ENCODE measurements around the gene LRP1B. TPM values are rescaled to one million over a fixed set of nuclear protein-coding genes. Genes with fewer than 3 reads are reported as not detected.

The LRP1B gene
- total and polyA plus RNA-seq, 2 donors (not counting 1 experiment from before 2014, with no cell fraction given), result not detected

- TF ChIP-seq EZH2 (IDR thresholded peaks at IDR 0.05; ENCODE audit: borderline replicate concordance, insufficient read depth, low read depth, low read length, poor library complexity, severe bottlenecking), result no peak
- TF ChIP-seq CTCF (IDR thresholded peaks at IDR 0.05), result no peak
- Histone ChIP-seq H3K4me1 (ENCODE audit: control insufficient read depth in 2 of 2, insufficient read depth in 2 of 2, low read length in 2 of 2) (no peaks in the 10 kb centered on the region), H3K27ac (ENCODE audit: low read length in 2 of 2) (no peak overlapping the region), H3K9me3 (ENCODE audit: control extremely low read depth in 1 of 3, control insufficient read depth in 2 of 3, insufficient read depth in 1 of 3, low read length in 2 of 3) (no peaks in the 10 kb centered on the region), H3K4me2 (replicated peaks; ENCODE audit: low read depth, low read length, poor library complexity, severe bottlenecking) (no peak overlapping the region), H2AFZ (ENCODE audit: insufficient read depth, low read depth, low read length, poor library complexity, severe bottlenecking) (no peak overlapping the region), H4K20me1 (ENCODE audit: control insufficient read depth, insufficient read depth, low read length, poor library complexity, severe bottlenecking) (no peaks in the 10 kb centered on the region), H3K27me3 (replicated peaks in 1 of 4; ENCODE audit: control extremely low read depth in 1 of 4, control insufficient read depth in 3 of 4, insufficient read depth in 4 of 4, low read length in 3 of 4) (no peaks in the 10 kb centered on the region), H3K4me3 (ENCODE audit: control extremely low read depth in 1 of 5, extremely low read depth in 1 of 5, insufficient read depth in 1 of 5, low read depth in 2 of 5, low read length in 4 of 5) (no peak overlapping the region), H3K9ac (ENCODE audit: low read length) (no peak overlapping the region), H3K36me3 (replicated peaks in 1 of 2; ENCODE audit: control extremely low read depth in 1 of 2, control insufficient read depth in 1 of 2, extremely low read depth in 1 of 2, insufficient read depth in 2 of 2, low read length in 1 of 2) (no peaks in the 10 kb centered on the region), H3K79me2 (ENCODE audit: control insufficient read depth, insufficient read depth, low read length) (no peaks in the 10 kb centered on the region)
- Mint-ChIP-seq H3K9me3 (ENCODE audit: insufficient read depth) (no peaks in the 10 kb centered on the region), H3K4me3 (no peak overlapping the region), H3K27me3 (no peaks in the 10 kb centered on the region), H3K4me1 (no peaks in the 10 kb centered on the region), H3K27ac (no peak overlapping the region)
- intact Hi-C loops (cut with micrococcal nuclease), result no loop called here
- ATAC-seq (ENCODE audit: low read depth), result no peak
- ChIA-PET POLR2A (no interaction called here), CTCF (no interaction called here)
- WGBS (ENCODE audit: insufficient coverage), result no CpG with 5 or more reads among the region's 5 CpGs
- no peak for DNase-seq
Measured at GRCh38 chr2:141942006-141942789, 188.6 kb downstream of the LRP1B start.

GRCh38 chr2:141941210-141941714 lies 189.6 kb downstream of the LRP1B start:
- no peak overlapping the region for H3K27ac Mint-ChIP-seq
- DNase-seq (no peak), ATAC-seq (ENCODE audit: low read depth) (no peak)
- H3K4me1 Mint-ChIP-seq, result no peaks in the 10 kb centered on the region
- Histone ChIP-seq H3K9me3 (ENCODE audit: control extremely low read depth in 1 of 3, control insufficient read depth in 2 of 3, insufficient read depth in 1 of 3, low read length in 2 of 3) (no peaks in the 10 kb centered on the region), H3K27me3 (replicated peaks in 1 of 4; ENCODE audit: control extremely low read depth in 1 of 4, control insufficient read depth in 3 of 4, insufficient read depth in 4 of 4, low read length in 3 of 4) (no peaks in the 10 kb centered on the region), H3K36me3 (replicated peaks in 1 of 2; ENCODE audit: control extremely low read depth in 1 of 2, control insufficient read depth in 1 of 2, extremely low read depth in 1 of 2, insufficient read depth in 2 of 2, low read length in 1 of 2) (no peaks in the 10 kb centered on the region), H3K4me1 (ENCODE audit: control insufficient read depth in 2 of 2, insufficient read depth in 2 of 2, low read length in 2 of 2) (no peaks in the 10 kb centered on the region), H3K4me3 (ENCODE audit: control extremely low read depth in 1 of 5, extremely low read depth in 1 of 5, insufficient read depth in 1 of 5, low read depth in 2 of 5, low read length in 4 of 5) (no peak overlapping the region), H3K9ac (ENCODE audit: low read length) (no peak overlapping the region), H2AFZ (ENCODE audit: insufficient read depth, low read depth, low read length, poor library complexity, severe bottlenecking) (no peak overlapping the region), H3K27ac (ENCODE audit: low read length in 2 of 2) (no peak overlapping the region), H3K4me2 (replicated peaks; ENCODE audit: low read depth, low read length, poor library complexity, severe bottlenecking) (no peak overlapping the region), H3K79me2 (ENCODE audit: control insufficient read depth, insufficient read depth, low read length) (no peaks in the 10 kb centered on the region), H4K20me1 (ENCODE audit: control insufficient read depth, insufficient read depth, low read length, poor library complexity, severe bottlenecking) (no peaks in the 10 kb centered on the region)
- ChIA-PET CTCF (no interaction called here), POLR2A (no interaction called here)
- 63% methylated on average over 1 of the region's 1 CpG for WGBS (ENCODE audit: insufficient coverage)
- intact Hi-C loops (cut with micrococcal nuclease), result no loop called here
- no peak for TF ChIP-seq CTCF (IDR thresholded peaks at IDR 0.05)
- TF ChIP-seq EZH2 (IDR thresholded peaks at IDR 0.05; ENCODE audit: borderline replicate concordance, insufficient read depth, low read depth, low read length, poor library complexity, severe bottlenecking), result no peak
- H3K27me3 Mint-ChIP-seq, result no peaks in the 10 kb centered on the region
- H3K4me3 Mint-ChIP-seq, result no peak overlapping the region
- no peaks in the 10 kb centered on the region for H3K9me3 Mint-ChIP-seq (ENCODE audit: insufficient read depth)
